H1 (cell line): ENCODE results near the gene LRRC17. TPM values are rescaled to one million over a fixed set of nuclear protein-coding genes. Genes with fewer than 3 reads are reported as not detected.

Experiments
- CTCF ChIA-PET: fragments of 300-600 bp; sonication (Branson Sonifier 250); formaldehyde crosslinking; loops from one replicate; lab custom pipeline; 2021; ENCODE audit not compliant: partially characterized antibody; lab: Charles Lee
- POLR2A ChIA-PET: fragments of 300-600 bp; sonication (Branson Sonifier 250); formaldehyde crosslinking; loops from one replicate; lab custom pipeline; 2021; ENCODE audit warnings: inconsistent platforms; ENCODE audit not compliant: partially characterized antibody; lab: Charles Lee
- DNase-seq, 2 experiments: peaks; one replicate each; pipeline versions ENCODE4 v3.0.0 to v3.0.0-alpha.2; 2010 to 2022; ENCODE audit warnings: low spot score in 2 of 2, low read depth in 1 of 2, mixed read lengths in 1 of 2
- FAIRE-seq: peaks from 2 replicates; lab custom pipeline; 2011; peaks lifted over from hg19 to GRCh38; lab: Jason Lieb, UNC
- H2AFZ ChIP-seq: 2 replicates; pipeline ENCODE4 v1.8.1; 2012; ENCODE audit warnings: low read length, inconsistent platforms
- H2AK5ac ChIP-seq: 2 replicates; pipeline ENCODE4 v1.6.1; 2013; ENCODE audit warnings: low read depth, low read length
- H2BK120ac ChIP-seq: replicated peaks from 2 replicates; pipeline ENCODE3; 2013; ENCODE audit warnings: low read depth, low read length, inconsistent platforms
- H2BK12ac ChIP-seq: 2 replicates; pipeline ENCODE4 v1.6.1; 2013; ENCODE audit warnings: low read depth, low read length
- H2BK15ac ChIP-seq: 2 replicates; pipeline ENCODE4 v1.6.1; 2013; ENCODE audit warnings: low read length
- H2BK20ac ChIP-seq: 2 replicates; pipeline ENCODE4 v1.6.1; 2013; ENCODE audit warnings: low read length
- H2BK5ac ChIP-seq: 2 replicates; pipeline ENCODE4 v1.6.1; 2013; ENCODE audit warnings: low read depth, low read length
- H3K14ac ChIP-seq: 2 replicates; pipeline ENCODE4 v1.6.1; 2013; ENCODE audit warnings: inconsistent platforms; ENCODE audit not compliant: insufficient read length
- H3K18ac ChIP-seq: 2 replicates; pipeline ENCODE4 v1.6.1; 2013; ENCODE audit warnings: low read length; ENCODE audit errors: extremely low read depth
- H3K23ac ChIP-seq: 2 replicates; pipeline ENCODE4 v1.6.1; 2013; ENCODE audit warnings: inconsistent platforms; ENCODE audit not compliant: insufficient read length
- H3K23me2 ChIP-seq: 2 replicates; pipeline ENCODE4 v1.6.1; 2013; ENCODE audit warnings: low read depth, low read length
- H3K27ac ChIP-seq: 2 replicates; pipeline ENCODE4 v1.6.1; 2011; ENCODE audit warnings: low read depth, low read length, inconsistent platforms
- H3K27me3 ChIP-seq, 4 experiments: replicated peaks in 1 of 4; 1 replicate in 1 of 4; 2 replicates in 3 of 4; pipeline versions ENCODE4 v1.6.1 to v1.8.1; 2011 to 2013; ENCODE audit warnings: low read length in 3 of 4, mild to moderate bottlenecking in 3 of 4, inconsistent platforms in 2 of 4, mixed read lengths in 2 of 4, moderate library complexity in 1 of 4; ENCODE audit not compliant: control insufficient read depth in 3 of 4, insufficient read depth in 3 of 4; ENCODE audit errors: extremely low read depth in 1 of 4
- H3K36me3 ChIP-seq, 4 experiments: 2 replicates each; pipeline versions ENCODE4 v1.6.1 to v1.8.1; 2011 to 2013; ENCODE audit warnings: mild to moderate bottlenecking in 4 of 4, low read length in 3 of 4, moderate library complexity in 2 of 4, control low read depth in 1 of 4, inconsistent platforms in 1 of 4; ENCODE audit not compliant: insufficient read depth in 4 of 4, control insufficient read depth in 2 of 4
- H3K4ac ChIP-seq: replicated peaks from 2 replicates; pipeline ENCODE3; 2013; ENCODE audit warnings: low read length, low read depth, mixed read lengths, inconsistent platforms; ENCODE audit not compliant: insufficient read length
- H3K4me1 ChIP-seq, 4 experiments: replicated peaks in 1 of 4; 1 replicate in 1 of 4; 2 replicates in 3 of 4; pipeline versions ENCODE4 v1.6.1 to v1.8.1; 2011 to 2013; ENCODE audit warnings: low read length in 3 of 4, inconsistent platforms in 2 of 4, mixed read lengths in 1 of 4; ENCODE audit not compliant: insufficient read depth in 4 of 4, control insufficient read depth in 3 of 4
- H3K4me2 ChIP-seq, 2 experiments: 2 replicates each; pipeline versions ENCODE4 v1.6.1 to v1.8.1; 2011 to 2013; ENCODE audit warnings: low read depth in 2 of 2, low read length in 2 of 2, control low read depth in 1 of 2, inconsistent platforms in 1 of 2, mild to moderate bottlenecking in 1 of 2; ENCODE audit not compliant: insufficient read depth in 1 of 2
- H3K4me3 ChIP-seq, 4 experiments: fragments of 200-600, 300-600 bp in 1 of 4; sonication (generic), shearing (Covaris generic), sonication (Bioruptor Twin) in 1 of 4; 2 replicates each; pipeline versions ENCODE4 v1.5.1 to v1.8.1; 2011 to 2016; ENCODE audit warnings: low read length in 4 of 4, low read depth in 3 of 4, control low read depth in 2 of 4, inconsistent platforms in 2 of 4, mild to moderate bottlenecking in 2 of 4, mixed read lengths in 1 of 4, moderate library complexity in 1 of 4; ENCODE audit not compliant: insufficient read depth in 2 of 4; ENCODE audit errors: extremely low read depth in 1 of 4
- H3K56ac ChIP-seq: replicated peaks from 2 replicates; pipeline ENCODE3; 2013; ENCODE audit warnings: low read depth, mild to moderate bottlenecking, mixed read lengths, low read length, inconsistent platforms; ENCODE audit not compliant: insufficient read length
- H3K79me1 ChIP-seq: 2 replicates; pipeline ENCODE4 v1.6.1; 2013; ENCODE audit warnings: low read depth, low read length, control low read depth
- H3K79me2 ChIP-seq, 2 experiments: 2 replicates each; pipeline versions ENCODE4 v1.6.1 to v1.8.1; 2012 to 2013; ENCODE audit warnings: low read length in 2 of 2, mild to moderate bottlenecking in 2 of 2, inconsistent platforms in 1 of 2; ENCODE audit not compliant: insufficient read depth in 2 of 2, control insufficient read depth in 1 of 2
- H3K9ac ChIP-seq, 4 experiments: replicated peaks in 1 of 4; 1 replicate in 1 of 4; 2 replicates in 3 of 4; pipeline versions ENCODE4 v1.6.1 to v1.8.1; 2011 to 2013; ENCODE audit warnings: low read depth in 3 of 4, low read length in 3 of 4, control low read depth in 2 of 4, mild to moderate bottlenecking in 2 of 4, moderate library complexity in 2 of 4, inconsistent platforms in 1 of 4; ENCODE audit errors: extremely low read depth in 1 of 4
- H3K9me3 ChIP-seq, 2 experiments: 2 replicates each; pipeline versions ENCODE4 v1.6.1 to v1.8.1; 2012 to 2013; ENCODE audit warnings: mild to moderate bottlenecking in 2 of 2, moderate library complexity in 2 of 2, control low read depth in 1 of 2, inconsistent platforms in 1 of 2, low read depth in 1 of 2, low read length in 1 of 2, mixed read lengths in 1 of 2; ENCODE audit not compliant: insufficient read depth in 2 of 2
- H4K20me1 ChIP-seq, 2 experiments: replicated peaks in 1 of 2; 2 replicates each; pipeline versions ENCODE3 to v1.8.1; 2011 to 2013; ENCODE audit warnings: inconsistent platforms in 2 of 2, low read length in 2 of 2, mild to moderate bottlenecking in 1 of 2; ENCODE audit not compliant: insufficient read depth in 2 of 2, control insufficient read depth in 1 of 2
- H4K5ac ChIP-seq: 2 replicates; pipeline ENCODE4 v1.6.1; 2013; ENCODE audit warnings: low read length, low read depth, mixed read lengths, inconsistent platforms; ENCODE audit not compliant: insufficient read length
- H4K8ac ChIP-seq: 2 replicates; pipeline ENCODE4 v1.8.0; 2013; ENCODE audit warnings: mild to moderate bottlenecking, moderate library complexity, low read length, inconsistent platforms; ENCODE audit not compliant: insufficient read depth; ENCODE audit errors: extremely low read depth
- H4K91ac ChIP-seq: replicated peaks from 2 replicates; pipeline ENCODE3; 2013; ENCODE audit warnings: low read length, mixed read lengths, inconsistent platforms; ENCODE audit not compliant: insufficient read length
- E2F6 ChIP-seq: IDR thresholded peaks from 2 replicates; pipeline ENCODE4 v1.6.1; 2012; ENCODE audit warnings: inconsistent platforms
- WGBS, 2 experiments: shearing (Covaris generic) in 1 of 2; methylation state at CpG; one replicate each; pipeline versions ENCODE4 v1.1.6 to v1.1.7; 2013 to 2015; ENCODE audit warnings: low lambda C conversion rate in 2 of 2, mixed read lengths in 2 of 2, inconsistent platforms in 1 of 2, low coverage in 1 of 2, missing lambda C conversion rate in 1 of 2; ENCODE audit not compliant: insufficient replicate concordance in 2 of 2, insufficient coverage in 1 of 2, insufficient read length in 1 of 2; ENCODE audit errors: extremely low coverage in 1 of 2, missing lambda C conversion rate in 1 of 2; 5-methylcytosine and 5-hydroxymethylcytosine counted together
- polyA plus RNA-seq, 7 experiments: library from polyadenylated mRNA; depleted of rRNA in 3 of 7; stranded (reverse) in 5 of 7; unstranded in 2 of 7; fragments of >200 nt in 5 of 7; fragments of 200-250 nt in 2 of 7; gene quantifications; 1 replicate in 5 of 7; 2 replicates in 1 of 7; 4 replicates in 1 of 7; pipeline versions ENCODE4 v1.2.1 to v1.2.3, GENCODE V29; 2011 to 2013; ENCODE audit warnings: missing spikeins in 2 of 7, mixed read lengths in 2 of 7
- total RNA-seq: library from RNA; stranded (reverse); fragmentation: NEBNext Ultra II Directional; extraction: Animal tissue kit (Norgen Biotek cat#: 25700); gene quantifications from 2 replicates; pipeline ENCODE4 v1.2.1, GENCODE V29; 2021

LRRC17 gene
- total and polyA plus RNA-seq, 2 of the 8 experiments (the other 6 are each of a cell fraction or from before 2014, with no cell fraction given) = 3.0 TPM

GRCh38 chr7:102890971-102891692 lies 21.7 kb upstream of the LRRC17 start:
- Histone ChIP-seq H2BK15ac (no peak overlapping the region), H3K9ac (no peak overlapping the region), H3K27me3 (no peaks in the 10 kb centered on the region), H2AFZ (no peak overlapping the region), H3K56ac (no peak overlapping the region), H3K23me2 (no peaks in the 10 kb centered on the region), H3K9me3 (no peaks in the 10 kb centered on the region; a peak in 1 of 4 replicates), H2BK12ac (no peak overlapping the region), H3K4me2 (no peak overlapping the region), H3K4ac (no peak overlapping the region), H2BK5ac (no peak overlapping the region), H3K4me1 (no peaks in the 10 kb centered on the region), H4K5ac (no peak overlapping the region), H2BK20ac (no peak overlapping the region), H2BK120ac (no peak overlapping the region), H3K23ac (no peak overlapping the region), H3K79me1 (no peaks in the 10 kb centered on the region), H3K79me2 (no peaks in the 10 kb centered on the region), H4K91ac (no peak overlapping the region), H3K4me3 (no peak overlapping the region), H3K14ac (no peak overlapping the region), H4K8ac (no peak overlapping the region), H3K18ac (no peak overlapping the region), H3K36me3 (no peaks in the 10 kb centered on the region), H2AK5ac (no peak overlapping the region), H3K27ac (no peak overlapping the region), H4K20me1 (no peaks in the 10 kb centered on the region)
- no peak for TF ChIP-seq E2F6
- WGBS, 2 experiments = 90 to 100% methylated on average over 1 to 5 of the region's 5 CpGs
- DNase-seq (no peak), FAIRE-seq (no peak)
- CTCF ChIA-PET = no interaction called here
- POLR2A ChIA-PET = no interaction called here
